Hematopoietic multipotent progenitor cell treated with erythropoietin and hydrocortisone succinate and interleukin-3 and kit ligand, for 17 days (in vitro differentiated cells): Measurements from ENCODE around the gene GPNMB.
"Not testable (repeated sequence)": the region's sequence is repeated elsewhere in the genome, so short reads cannot be mapped to it uniquely, and the experiment has no call there.

Experiments
- DNase-seq: peaks from one replicate; pipeline ENCODE4 v3.0.0-alpha.2; 2015; ENCODE audit warnings: low spot score

GPNMB gene

GRCh38 chr7:23306936-23307521 is 60.5 kb downstream of the GPNMB start:
- no peak for DNase-seq

- no peak for DNase-seq
Observed at GRCh38 chr7:23308754-23309153, 62.2 kb downstream of the GPNMB start.

GRCh38 chr7:23312141-23312540 is 65.6 kb downstream of the GPNMB start:
- DNase-seq, result not testable (repeated sequence)

GRCh38 chr7:23315366-23315765 is 68.8 kb downstream of the GPNMB start:
- DNase-seq, result no peak
